Smooth muscle cell of the brain vasculature (primary cell): Measurements from ENCODE around the gene SSR1.

ENCODE experiments used
- DNase-seq: peaks from one replicate; pipeline ENCODE4 v3.0.0-alpha.2; 2012; ENCODE audit warnings: low read depth, low spot score

Gene SSR1

DNA sequence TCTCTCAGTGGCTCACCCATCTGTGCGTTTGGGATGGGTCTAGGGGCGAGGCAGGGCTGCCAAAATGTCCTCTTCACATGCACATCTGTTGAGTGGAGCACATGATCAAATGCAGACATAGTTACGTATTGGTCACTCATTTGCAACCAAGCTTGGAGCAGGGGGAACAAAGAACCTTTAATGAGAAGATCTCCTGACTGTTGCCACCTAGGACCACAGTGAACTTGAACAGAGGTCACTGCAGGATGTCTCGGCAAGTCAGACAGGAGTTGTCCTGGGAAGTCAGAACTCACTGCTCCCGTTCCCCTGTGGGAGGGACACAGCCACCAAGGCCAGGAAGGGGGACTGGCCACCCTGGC lies 73.4 kb downstream of the SSR1 start:
- no peak for DNase-seq

DNA sequence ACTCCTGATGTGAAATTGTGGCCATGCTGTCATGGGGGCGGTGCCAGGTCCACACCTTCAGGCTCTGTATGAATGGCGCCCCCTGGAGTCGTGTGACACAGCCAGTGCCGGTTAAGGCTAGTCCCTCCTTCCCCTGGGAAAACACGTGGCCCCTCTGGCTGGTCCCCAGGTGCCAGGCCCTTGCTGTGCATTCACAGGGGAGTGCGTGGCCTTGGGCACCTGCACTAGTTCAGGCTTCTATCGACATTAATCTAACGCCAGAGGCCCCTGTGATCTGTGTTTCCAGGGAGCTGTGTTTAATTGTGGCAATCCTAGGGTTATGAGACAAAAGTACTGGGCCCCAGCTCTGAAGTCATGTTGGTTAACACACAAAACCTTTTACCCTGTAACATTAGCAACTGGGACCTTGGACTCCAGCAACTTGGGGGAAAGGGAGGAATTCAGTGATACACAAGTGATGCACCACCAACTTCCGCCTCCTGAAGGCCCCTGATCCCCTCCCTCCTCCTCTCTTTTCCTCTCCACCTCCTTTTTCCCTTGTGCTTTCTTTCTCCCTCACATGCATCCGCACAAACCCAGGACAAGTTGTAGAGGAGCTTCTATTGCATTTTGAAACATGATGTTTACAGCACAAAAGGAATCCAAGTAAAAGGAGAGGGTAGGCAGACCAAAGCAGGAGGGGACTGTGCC lies 74.0 kb downstream of the SSR1 start:
- no peak for DNase-seq

DNA sequence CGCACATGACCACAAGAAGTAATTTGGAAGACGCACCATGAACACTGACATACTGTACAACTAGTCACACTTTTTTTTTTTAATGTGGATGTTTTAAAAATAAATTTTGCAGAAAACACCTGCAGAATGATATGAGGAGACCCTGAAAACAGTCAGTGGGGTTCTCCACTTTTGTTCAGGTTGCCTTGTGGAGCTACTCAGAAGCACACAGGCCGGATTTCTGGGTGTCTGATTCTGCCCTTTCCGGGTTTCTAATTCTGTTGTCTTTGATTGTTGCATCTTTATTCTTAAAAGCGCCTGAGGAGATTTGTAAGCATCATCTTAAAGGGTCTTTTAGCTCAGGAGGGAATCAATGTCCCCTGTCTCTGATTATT lies 74.5 kb downstream of the SSR1 start:
- no peak for DNase-seq

DNA sequence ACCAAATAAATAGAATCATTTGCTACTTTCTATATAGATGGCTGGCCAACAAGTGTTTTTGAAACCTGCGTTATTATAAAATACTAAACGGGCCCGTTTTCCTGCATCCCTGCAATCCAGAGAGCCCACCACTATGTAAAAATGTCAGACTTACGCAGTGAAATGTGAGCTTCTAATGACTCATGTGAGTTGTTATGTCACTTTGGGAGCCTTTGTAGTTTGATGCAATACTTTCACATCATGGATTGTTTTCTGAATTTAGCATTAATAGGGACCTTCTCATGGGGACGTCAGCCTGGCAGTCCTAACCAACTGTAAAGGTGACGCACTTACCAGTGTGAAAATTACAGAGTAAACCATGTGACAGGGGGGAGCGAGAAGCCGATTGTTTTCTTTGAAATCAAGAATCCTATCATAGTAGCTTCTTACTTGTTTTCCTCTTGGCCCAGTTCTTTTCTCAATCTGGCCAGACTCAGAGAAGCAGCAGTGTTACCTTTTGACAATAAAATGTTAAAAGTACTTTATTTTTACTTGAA lies 75.3 kb downstream of the SSR1 start:
- DNase-seq, result no peak

DNA sequence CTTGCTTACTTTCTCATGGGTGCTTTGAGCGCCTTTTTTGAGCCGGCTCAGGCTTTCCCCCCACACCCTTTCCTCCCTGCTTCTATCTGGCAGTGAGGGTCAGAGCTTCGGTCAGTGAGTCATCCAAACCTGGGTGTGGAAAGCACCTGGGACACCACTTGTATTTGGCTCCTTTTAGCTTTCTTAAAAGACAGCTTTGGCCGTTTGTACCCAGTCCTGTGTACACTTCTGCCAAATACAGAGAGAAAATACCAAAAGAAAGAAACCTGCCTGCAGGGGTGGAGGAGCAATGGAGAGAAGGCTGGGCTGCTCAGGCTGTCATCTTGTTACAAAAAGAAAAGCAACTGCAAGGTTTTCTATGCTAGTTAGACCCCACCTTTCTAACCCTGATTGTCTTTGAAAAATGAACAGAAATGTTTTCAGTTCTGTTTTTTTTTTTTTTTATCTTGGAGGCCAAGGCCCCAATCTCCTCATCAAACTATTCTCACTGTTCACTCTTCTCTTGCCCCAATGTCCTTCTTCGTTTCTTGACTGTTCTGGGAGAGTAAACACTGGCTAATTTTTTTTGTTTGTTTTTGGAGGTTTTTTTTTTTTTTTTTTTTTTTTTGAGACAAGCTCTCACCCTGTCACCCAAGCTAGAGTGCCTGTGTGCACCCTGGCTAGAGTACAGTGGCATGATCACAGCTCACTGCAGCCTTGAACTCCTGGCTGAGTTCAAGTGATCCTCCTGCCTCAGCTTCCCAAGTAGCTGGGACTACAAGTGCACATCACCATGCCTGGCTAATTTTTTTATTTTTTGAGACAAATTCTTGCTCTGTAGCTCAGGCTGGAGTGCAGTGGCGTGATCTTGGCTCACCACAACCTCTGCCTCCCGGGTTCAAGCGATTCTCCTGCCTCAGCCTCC lies 76.4 kb downstream of the SSR1 start:
- no peak for DNase-seq

DNA sequence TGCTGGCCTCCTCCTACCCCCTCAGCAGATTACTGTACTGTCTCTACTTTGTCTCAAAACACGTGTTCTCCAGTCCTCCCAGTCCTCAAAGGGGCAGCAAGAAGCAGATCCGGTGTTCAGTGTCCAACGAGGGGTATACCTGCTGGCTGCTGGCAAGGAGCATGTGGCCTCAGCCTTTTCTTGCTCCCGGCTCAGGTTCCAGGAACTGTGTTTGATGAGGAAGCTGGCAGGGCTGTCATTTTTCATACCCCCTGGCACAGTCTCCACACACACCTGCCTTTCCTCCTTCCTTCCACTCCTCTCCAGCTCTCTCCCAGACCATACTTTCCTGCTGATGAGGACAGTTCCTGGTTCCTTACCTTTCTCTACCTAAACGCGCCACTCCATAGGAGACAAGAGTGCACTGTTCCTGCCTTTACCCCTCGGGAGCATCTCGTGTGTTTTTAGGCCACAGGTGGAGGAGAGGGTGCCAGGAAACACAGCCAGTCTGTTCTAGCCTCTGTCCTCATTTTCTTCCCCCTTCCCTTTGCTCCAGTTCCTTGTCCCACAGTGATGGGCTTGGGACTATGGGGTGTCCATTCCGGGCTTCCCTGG lies 77.2 kb downstream of the SSR1 start:
- no peak for DNase-seq

DNA sequence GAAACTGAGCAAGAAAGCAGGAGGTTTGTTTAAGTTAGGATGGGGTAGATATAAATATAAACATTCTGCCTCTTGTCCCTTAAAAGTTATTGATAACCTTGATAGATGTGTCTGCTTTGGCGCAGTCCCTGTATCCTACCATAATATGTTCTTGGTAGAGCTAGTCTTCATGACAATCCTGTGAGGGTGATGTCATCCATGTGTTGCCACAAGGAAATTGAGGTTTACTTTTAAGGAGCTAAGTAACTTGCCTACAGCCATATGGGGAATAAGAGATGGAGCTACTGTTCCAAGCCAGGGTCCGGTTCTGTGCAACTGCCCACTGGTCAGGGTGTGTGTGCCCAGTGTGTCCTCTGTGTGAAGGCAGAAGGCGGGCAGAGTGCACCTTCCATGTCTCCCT lies 78.5 kb downstream of the SSR1 start:
- DNase-seq, result no peak

DNA sequence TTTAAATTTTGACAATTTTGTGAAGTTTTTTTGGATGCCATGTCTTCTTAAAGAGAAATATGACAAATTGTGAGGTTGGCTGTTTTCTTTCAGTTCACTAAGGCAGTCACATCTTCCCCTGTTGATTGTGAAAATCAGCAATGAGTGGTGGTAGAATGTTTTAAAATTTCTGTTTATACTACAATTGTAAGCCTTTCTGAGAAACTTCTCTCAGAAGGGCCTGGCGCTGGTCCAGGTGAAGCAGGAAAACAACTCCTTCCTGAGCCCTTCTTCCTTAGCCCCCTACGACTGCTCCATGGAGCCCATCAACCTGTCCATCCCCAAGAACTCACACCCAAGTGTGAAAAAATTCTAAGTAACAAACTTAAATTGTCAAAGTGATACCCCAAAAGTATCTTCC lies 80.6 kb downstream of the SSR1 start:
- no peak for DNase-seq

DNA sequence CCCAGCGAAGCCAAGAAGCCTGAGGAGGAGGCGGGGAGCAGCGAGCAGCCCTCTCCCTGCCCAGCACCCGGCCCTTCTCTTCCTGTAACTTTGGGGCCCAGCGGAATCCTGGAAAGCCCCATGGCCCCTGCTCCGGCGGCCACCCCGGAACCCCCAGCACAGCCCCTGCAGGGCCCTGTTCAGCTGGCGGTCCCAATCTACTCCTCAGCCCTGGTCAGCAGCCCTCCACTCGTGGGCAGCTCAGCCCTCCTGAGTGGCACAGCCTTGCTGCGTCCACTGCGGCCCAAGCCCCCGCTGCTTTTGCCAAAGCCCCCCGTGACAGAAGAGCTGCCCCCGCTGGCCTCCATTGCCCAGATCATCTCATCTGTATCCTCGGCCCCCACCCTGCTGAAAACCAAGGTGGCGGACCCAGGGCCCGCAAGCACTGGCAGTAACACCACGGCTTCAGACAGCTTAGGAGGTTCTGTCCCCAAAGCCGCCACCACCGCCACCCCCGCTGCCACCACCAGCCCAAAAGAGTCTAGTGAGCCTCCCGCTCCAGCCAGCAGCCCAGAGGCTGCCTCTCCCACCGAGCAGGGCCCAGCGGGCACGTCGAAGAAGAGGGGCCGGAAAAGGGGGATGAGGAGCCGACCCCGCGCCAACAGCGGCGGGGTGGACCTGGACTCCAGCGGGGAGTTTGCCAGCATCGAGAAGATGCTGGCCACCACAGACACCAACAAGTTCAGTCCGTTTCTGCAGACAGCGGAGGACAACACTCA lies 81.9 kb downstream of the SSR1 start:
- no peak for DNase-seq

DNA sequence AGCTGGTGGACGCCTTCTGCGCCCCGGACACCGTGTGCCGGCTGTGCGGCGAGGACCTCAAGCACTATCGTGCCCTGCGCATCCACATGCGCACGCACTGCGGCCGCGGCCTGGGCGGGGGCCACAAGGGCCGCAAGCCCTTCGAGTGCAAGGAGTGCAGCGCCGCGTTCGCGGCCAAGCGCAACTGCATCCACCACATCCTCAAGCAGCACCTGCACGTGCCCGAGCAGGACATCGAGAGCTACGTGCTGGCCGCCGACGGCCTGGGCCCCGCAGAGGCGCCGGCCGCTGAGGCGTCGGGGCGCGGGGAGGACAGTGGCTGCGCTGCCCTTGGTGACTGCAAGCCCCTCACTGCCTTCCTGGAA lies 82.7 kb downstream of the SSR1 start:
- DNase-seq, result no peak

DNA sequence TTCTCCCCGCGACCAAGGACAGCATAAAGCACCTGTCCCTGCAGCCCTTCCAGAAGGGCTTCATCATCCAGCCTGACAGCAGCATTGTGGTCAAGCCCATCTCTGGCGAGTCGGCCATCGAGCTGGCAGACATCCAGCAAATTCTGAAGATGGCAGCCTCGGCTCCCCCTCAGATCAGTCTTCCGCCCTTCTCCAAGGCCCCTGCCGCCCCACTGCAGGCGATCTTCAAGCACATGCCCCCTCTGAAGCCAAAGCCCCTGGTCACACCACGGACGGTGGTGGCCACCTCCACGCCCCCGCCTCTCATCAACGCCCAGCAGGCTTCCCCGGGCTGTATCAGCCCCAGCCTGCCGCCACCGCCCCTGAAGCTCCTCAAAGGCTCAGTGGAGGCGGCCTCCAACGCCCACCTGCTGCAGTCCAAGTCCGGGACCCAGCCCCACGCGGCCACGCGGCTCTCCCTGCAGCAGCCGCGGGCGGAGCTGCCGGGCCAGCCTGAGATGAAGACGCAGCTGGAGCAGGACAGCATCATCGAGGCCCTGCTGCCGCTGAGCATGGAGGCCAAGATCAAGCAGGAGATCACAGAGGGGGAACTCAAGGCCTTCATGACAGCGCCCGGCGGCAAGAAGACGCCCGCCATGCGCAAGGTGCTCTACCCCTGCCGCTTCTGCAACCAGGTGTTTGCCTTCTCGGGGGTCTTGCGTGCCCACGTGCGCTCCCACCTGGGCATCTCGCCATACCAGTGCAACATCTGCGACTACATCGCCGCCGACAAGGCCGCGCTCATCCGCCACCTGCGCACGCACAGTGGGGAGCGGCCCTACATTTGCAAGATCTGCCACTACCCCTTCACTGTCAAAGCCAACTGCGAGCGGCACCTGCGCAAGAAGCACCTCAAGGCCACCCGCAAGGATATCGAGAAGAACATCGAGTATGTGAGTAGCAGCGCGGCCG lies 83.3 kb downstream of the SSR1 start:
- no peak for DNase-seq

DNA sequence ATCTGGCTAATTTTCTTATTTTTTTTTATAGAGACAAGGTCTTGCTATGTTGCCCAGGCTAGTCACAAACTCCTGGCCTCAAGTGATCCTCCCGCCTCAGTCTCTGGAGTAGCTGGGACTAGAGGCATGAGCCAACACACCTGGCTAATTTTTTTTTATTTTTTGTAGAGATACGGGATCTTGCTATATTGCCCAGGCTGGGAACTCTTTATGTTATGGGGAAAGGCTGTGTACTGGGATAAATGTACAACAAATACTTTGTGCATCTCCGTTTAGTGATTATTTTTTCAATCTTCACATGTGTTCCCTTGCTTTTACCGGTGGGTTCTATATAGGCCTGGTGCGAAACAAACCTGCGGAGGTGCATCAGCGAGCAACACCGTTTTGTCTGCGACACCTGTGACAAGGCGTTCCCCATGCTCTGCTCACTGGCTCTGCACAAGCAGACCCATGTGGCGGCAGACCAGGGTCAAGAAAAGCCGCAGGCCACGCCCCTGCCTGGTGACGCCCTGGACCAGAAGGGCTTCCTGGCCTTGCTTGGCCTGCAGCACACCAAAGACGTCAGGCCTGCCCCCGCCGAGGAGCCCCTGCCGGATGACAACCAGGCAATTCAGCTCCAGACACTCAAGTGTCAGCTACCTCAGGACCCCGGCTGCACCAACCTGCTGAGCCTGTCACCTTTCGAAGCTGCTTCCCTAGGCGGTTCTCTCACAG lies 84.2 kb downstream of the SSR1 start:
- no peak for DNase-seq

DNA sequence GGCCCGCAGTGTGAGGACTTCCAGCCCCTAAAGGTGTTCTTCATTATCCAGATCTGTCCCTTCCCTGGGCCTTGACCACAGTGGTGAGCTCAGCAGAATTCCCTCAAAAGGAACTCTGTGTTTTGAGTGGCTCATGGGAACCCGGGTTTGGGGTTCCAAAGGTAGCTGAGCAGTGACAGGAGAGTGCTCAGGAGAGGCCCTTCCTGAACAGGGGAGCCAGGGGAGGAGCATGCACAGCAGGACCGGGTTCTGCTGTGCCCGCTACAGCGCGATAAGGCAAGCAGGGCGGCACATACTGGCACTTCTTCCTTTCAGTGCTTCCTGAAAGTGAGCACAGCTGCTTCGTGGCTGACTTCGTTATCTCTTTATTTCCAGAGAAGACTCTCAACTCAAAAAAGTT lies 88.3 kb downstream of the SSR1 start:
- no peak for DNase-seq

DNA sequence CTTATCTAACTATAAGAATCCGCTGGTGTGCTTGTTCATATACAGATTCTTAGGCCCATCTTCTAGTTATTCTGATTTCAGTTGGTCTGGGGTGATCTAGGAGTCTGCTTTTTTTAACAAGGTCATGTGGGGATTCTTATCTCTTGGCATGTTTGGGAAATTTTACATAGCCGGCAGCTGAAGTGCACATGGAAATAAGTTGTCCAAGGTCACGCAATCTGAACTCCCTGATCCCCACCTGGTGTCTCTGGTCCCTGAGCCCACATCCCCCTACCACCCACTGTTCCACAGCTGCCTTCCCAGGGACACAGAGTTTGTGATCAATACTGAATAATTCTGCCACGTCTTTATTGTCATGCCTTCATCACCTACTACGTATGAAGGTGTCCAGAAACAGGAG lies 90.8 kb downstream of the SSR1 start:
- no peak for DNase-seq

DNA sequence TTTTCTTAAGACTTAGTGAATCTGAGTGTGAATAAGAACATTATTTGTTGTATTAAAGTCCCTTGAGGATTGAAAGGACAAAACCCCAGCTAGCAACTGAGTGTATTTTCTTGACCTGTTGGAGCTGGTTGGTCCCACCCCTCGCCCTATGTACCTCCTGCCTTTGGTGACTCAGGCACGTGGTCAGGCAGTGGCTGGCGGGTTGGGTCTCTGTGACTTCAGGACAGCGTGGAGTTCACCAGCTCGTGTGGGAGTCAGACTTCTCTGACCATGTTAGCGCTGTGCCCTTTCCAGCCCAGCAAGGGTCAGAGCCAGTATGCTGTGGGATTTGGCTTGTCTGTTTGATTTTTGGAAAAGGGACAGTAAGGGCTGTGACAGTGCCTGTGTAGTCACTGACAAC lies 93.7 kb downstream of the SSR1 start:
- DNase-seq, result peak; percentile 10

DNA sequence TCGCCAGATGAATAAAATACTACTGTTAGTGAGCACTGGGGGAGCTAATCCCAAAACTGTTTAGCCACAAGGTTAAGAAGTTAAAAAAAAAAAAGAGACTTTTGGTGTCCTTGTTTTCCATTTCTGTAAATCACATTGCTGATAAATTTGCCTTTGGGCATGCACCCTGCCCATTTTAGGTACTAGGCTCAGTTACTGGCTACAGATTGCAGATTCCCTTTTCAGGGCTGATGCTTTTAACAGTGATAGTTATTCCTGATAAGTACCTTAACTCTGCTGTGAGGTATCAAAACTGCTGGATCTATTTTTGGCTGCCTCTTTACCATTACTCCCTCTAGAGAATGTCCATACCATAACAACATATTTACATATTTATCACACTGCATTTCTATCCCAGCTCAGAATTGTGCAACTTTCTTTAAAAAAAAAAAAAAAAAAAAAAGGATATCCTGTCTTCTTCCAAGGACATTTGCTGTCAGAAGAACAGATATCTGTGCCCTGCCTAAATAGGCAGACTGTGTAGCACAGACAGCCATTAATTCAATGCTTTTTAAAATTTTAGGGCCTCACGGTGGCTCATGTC lies 94.5 kb downstream of the SSR1 start:
- DNase-seq, result no peak
